ENCODE results near the gene TENM3.

DNA sequence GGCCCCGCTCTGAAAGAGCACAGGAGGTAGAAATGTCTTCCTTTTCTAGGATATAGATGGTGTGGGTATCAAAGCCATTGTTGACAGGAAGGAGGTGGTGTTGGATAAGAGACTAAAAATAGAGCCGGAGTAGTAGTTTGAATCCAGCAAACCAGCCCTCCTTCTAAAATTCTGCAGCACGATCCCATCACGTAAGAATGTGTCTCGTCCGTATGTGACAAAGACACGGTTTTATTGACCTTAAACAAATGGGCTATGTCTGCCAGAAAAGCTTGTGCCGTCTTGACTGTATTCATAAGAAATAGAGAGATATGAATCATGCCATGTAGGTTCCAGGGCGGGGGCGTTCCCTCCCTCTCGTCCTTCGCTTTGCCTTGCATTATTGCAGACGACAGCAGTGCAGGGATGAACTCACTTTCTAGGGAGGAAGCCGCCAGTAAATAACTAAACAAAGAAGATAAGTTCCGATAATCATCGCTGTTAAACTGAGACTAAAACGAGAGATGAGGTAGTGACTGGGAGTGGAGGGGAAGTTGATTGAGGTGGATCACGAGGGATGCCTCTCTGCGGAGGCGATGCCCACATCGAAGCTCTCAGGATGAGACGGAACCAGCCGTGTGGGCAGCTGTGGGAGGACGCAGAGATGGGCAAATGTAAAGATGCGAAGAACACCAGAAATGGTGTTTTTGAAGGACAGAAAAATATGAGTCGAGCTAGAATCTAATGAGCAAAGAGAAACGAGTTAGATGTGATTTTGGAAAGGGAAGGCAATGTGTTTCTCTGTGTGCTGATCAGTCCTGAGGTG lies 3.4 kb downstream of the TENM3 start:
- TF ChIP-seq, protein P1, sequence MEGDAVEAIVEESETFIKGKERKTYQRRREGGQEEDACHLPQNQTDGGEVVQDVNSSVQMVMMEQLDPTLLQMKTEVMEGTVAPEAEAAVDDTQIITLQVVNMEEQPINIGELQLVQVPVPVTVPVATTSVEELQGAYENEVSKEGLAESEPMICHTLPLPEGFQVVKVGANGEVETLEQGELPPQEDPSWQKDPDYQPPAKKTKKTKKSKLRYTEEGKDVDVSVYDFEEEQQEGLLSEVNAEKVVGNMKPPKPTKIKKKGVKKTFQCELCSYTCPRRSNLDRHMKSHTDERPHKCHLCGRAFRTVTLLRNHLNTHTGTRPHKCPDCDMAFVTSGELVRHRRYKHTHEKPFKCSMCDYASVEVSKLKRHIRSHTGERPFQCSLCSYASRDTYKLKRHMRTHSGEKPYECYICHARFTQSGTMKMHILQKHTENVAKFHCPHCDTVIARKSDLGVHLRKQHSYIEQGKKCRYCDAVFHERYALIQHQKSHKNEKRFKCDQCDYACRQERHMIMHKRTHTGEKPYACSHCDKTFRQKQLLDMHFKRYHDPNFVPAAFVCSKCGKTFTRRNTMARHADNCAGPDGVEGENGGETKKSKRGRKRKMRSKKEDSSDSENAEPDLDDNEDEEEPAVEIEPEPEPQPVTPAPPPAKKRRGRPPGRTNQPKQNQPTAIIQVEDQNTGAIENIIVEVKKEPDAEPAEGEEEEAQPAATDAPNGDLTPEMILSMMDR (IDR thresholded peaks at IDR 0.05; ENCODE audit: low read depth, low read length, poor library complexity, severe bottlenecking), result no peak
- no peak for TF ChIP-seq EZH2phosphoT487 (IDR thresholded peaks at IDR 0.05; ENCODE audit: borderline replicate concordance, low read length)
